ENCODE results near the gene ACTMAP.

Gene ACTMAP

DNA sequence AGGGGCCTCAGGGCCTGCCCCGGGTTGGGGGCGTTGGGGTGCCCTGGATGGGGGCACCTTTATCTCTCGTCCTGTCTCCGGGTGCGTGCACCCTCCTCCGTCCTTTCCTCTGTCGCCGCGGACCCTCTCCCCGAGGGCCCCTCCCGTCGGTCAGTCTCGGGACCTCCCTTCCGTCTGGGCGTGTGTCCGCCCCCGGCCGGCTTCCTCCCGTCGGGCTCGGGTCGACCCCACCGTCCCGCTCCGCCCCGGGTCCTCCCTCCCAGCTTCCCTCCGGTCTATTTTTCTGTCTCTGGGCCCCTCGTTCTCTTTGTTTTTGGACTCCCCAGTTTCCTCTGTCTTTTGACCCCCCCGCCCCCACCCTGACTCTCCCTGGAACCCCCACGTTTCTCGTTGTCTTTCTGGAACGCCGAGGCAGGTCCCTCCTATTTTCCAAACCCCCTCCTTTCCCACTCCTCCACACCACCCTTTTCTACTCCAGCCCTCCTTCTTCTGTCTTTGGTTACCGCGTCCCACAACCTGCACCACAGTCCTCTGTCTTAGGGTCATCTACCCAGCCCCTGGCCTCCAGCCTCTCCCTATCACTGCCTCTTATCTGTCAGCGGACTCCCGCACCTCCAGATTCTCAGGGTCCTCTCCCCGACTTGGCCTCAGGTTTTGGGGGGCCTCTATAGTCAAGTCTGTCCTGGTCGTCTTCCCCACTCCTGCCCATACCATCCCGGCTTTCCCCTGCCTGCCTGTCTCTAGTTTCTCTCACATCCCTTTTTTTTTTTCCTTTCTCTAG, 49.5 kb upstream of the ACTMAP start (continued):
- TF ChIP-seq, protein P1, sequence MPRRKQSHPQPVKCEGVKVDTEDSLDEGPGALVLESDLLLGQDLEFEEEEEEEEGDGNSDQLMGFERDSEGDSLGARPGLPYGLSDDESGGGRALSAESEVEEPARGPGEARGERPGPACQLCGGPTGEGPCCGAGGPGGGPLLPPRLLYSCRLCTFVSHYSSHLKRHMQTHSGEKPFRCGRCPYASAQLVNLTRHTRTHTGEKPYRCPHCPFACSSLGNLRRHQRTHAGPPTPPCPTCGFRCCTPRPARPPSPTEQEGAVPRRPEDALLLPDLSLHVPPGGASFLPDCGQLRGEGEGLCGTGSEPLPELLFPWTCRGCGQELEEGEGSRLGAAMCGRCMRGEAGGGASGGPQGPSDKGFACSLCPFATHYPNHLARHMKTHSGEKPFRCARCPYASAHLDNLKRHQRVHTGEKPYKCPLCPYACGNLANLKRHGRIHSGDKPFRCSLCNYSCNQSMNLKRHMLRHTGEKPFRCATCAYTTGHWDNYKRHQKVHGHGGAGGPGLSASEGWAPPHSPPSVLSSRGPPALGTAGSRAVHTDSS (tag by site-specific recombination; IDR thresholded peaks at IDR 0.05), result no peak
- TF ChIP-seq ZNF664 (tag by site-specific recombination; IDR thresholded peaks at IDR 0.05), result no peak
- TF ChIP-seq ZNF416 (tag by site-specific recombination; IDR thresholded peaks at IDR 0.05), result 0 out of 2 replicates have a peak, but pooled peaks have one; percentile 51
- no peak for TF ChIP-seq ZNF837 (tag by site-specific recombination; IDR thresholded peaks at IDR 0.05)
- TF ChIP-seq, protein P2, sequence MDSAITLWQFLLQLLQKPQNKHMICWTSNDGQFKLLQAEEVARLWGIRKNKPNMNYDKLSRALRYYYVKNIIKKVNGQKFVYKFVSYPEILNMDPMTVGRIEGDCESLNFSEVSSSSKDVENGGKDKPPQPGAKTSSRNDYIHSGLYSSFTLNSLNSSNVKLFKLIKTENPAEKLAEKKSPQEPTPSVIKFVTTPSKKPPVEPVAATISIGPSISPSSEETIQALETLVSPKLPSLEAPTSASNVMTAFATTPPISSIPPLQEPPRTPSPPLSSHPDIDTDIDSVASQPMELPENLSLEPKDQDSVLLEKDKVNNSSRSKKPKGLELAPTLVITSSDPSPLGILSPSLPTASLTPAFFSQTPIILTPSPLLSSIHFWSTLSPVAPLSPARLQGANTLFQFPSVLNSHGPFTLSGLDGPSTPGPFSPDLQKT (IDR thresholded peaks at IDR 0.05; ENCODE audit: borderline replicate concordance, low read depth, low read length), result no peak
- no peak for TF ChIP-seq ZNF324 (tag by site-specific recombination; IDR thresholded peaks at IDR 0.05)
- no peak for TF ChIP-seq ZNF311 (tag by site-specific recombination; IDR thresholded peaks at IDR 0.05; ENCODE audit: borderline replicate concordance)
- no peak for TF ChIP-seq ZNF660 (tag by site-specific recombination; IDR thresholded peaks at IDR 0.05)
- TF ChIP-seq MEIS1 (CRISPR knock-in tag; IDR thresholded peaks at IDR 0.05; ENCODE audit: borderline replicate concordance), result no peak
- TF ChIP-seq, protein P3, sequence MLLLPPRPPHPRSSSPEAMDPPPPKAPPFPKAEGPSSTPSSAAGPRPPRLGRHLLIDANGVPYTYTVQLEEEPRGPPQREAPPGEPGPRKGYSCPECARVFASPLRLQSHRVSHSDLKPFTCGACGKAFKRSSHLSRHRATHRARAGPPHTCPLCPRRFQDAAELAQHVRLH (tag by site-specific recombination; IDR thresholded peaks at IDR 0.05), result no peak
- TF ChIP-seq, protein P4, sequence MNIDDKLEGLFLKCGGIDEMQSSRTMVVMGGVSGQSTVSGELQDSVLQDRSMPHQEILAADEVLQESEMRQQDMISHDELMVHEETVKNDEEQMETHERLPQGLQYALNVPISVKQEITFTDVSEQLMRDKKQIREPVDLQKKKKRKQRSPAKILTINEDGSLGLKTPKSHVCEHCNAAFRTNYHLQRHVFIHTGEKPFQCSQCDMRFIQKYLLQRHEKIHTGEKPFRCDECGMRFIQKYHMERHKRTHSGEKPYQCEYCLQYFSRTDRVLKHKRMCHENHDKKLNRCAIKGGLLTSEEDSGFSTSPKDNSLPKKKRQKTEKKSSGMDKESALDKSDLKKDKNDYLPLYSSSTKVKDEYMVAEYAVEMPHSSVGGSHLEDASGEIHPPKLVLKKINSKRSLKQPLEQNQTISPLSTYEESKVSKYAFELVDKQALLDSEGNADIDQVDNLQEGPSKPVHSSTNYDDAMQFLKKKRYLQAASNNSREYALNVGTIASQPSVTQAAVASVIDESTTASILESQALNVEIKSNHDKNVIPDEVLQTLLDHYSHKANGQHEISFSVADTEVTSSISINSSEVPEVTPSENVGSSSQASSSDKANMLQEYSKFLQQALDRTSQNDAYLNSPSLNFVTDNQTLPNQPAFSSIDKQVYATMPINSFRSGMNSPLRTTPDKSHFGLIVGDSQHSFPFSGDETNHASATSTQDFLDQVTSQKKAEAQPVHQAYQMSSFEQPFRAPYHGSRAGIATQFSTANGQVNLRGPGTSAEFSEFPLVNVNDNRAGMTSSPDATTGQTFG (tag by site-specific recombination; IDR thresholded peaks at IDR 0.05; ENCODE audit: borderline replicate concordance), result no peak
- TF ChIP-seq, protein P5, sequence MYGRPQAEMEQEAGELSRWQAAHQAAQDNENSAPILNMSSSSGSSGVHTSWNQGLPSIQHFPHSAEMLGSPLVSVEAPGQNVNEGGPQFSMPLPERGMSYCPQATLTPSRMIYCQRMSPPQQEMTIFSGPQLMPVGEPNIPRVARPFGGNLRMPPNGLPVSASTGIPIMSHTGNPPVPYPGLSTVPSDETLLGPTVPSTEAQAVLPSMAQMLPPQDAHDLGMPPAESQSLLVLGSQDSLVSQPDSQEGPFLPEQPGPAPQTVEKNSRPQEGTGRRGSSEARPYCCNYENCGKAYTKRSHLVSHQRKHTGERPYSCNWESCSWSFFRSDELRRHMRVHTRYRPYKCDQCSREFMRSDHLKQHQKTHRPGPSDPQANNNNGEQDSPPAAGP (tag by site-specific recombination; IDR thresholded peaks at IDR 0.05), result peak; percentile 82
- TF ChIP-seq ZNF585B (tag by site-specific recombination; IDR thresholded peaks at IDR 0.05), result no peak
- TF ChIP-seq ZNF350 (tag by site-specific recombination; IDR thresholded peaks at IDR 0.05), result no peak
- no peak for TF ChIP-seq ZNF138 (tag by site-specific recombination; IDR thresholded peaks at IDR 0.05; ENCODE audit: borderline replicate concordance)
- TF ChIP-seq ZNF248 (tag by site-specific recombination; IDR thresholded peaks at IDR 0.05), result no peak
- no peak for TF ChIP-seq ZNF560 (tag by site-specific recombination; IDR thresholded peaks at IDR 0.05; ENCODE audit: borderline replicate concordance)
- no peak for TF ChIP-seq ZNF624 (tag by site-specific recombination; IDR thresholded peaks at IDR 0.05)
- TF ChIP-seq ZNF561 (tag by site-specific recombination; IDR thresholded peaks at IDR 0.05; ENCODE audit: borderline replicate concordance), result peak; percentile 66; the same call in 1 of the 2 replicates
- TF ChIP-seq, protein P6, sequence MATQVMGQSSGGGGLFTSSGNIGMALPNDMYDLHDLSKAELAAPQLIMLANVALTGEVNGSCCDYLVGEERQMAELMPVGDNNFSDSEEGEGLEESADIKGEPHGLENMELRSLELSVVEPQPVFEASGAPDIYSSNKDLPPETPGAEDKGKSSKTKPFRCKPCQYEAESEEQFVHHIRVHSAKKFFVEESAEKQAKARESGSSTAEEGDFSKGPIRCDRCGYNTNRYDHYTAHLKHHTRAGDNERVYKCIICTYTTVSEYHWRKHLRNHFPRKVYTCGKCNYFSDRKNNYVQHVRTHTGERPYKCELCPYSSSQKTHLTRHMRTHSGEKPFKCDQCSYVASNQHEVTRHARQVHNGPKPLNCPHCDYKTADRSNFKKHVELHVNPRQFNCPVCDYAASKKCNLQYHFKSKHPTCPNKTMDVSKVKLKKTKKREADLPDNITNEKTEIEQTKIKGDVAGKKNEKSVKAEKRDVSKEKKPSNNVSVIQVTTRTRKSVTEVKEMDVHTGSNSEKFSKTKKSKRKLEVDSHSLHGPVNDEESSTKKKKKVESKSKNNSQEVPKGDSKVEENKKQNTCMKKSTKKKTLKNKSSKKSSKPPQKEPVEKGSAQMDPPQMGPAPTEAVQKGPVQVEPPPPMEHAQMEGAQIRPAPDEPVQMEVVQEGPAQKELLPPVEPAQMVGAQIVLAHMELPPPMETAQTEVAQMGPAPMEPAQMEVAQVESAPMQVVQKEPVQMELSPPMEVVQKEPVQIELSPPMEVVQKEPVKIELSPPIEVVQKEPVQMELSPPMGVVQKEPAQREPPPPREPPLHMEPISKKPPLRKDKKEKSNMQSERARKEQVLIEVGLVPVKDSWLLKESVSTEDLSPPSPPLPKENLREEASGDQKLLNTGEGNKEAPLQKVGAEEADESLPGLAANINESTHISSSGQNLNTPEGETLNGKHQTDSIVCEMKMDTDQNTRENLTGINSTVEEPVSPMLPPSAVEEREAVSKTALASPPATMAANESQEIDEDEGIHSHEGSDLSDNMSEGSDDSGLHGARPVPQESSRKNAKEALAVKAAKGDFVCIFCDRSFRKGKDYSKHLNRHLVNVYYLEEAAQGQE (tag by site-specific recombination; IDR thresholded peaks at IDR 0.05), result no peak
- TF ChIP-seq ZNF426 (tag by site-specific recombination; IDR thresholded peaks at IDR 0.05), result no peak
- no peak for TF ChIP-seq HOXC10 (CRISPR knock-in tag; IDR thresholded peaks at IDR 0.05)
- peak; percentile 94 for TF ChIP-seq KLF1 (tag by site-specific recombination; IDR thresholded peaks at IDR 0.05)
- TF ChIP-seq KLF7 (tag by site-specific recombination; IDR thresholded peaks at IDR 0.05; ENCODE audit: borderline replicate concordance), result peak; percentile 87; the same call in 1 of the 2 replicates
- no peak for TF ChIP-seq ZNF558 (tag by site-specific recombination; IDR thresholded peaks at IDR 0.05)
- TF ChIP-seq ZFP3 (tag by site-specific recombination; IDR thresholded peaks at IDR 0.05; ENCODE audit: low read depth), result no peak
- TF ChIP-seq ZNF214 (tag by site-specific recombination; IDR thresholded peaks at IDR 0.05; ENCODE audit: borderline replicate concordance), result no peak
- peak; percentile 18; the same call in 1 of the 2 replicates for TF ChIP-seq ZNF623 (tag by site-specific recombination; IDR thresholded peaks at IDR 0.05)
- TF ChIP-seq ZNF544 (tag by site-specific recombination; IDR thresholded peaks at IDR 0.05), result no peak
- TF ChIP-seq ZNF785 (tag by site-specific recombination; IDR thresholded peaks at IDR 0.05), result 0 out of 2 replicates have a peak, but pooled peaks have one; percentile 38
